ENCODE measurements around the gene HRK. TPM values are rescaled to one million over a fixed set of nuclear protein-coding genes. Genes with fewer than 3 reads are reported as not detected.

HRK gene
- total RNA-seq, 6 donors from 2014 or later = 0.06 to 0.33 (median 0.13) TPM; not detected in 3

- Histone ChIP-seq H3K36me3 (peaks cover 0 to 15% (median 8%) of the 10 kb centered on the region in 4 donors), H3K27me3 (no peaks in the 10 kb centered on the region), H3K4me1 (peaks cover 3 to 14% (median 6%) of the 10 kb centered on the region in 4 donors), H3K9me3 (no peaks in the 10 kb centered on the region), H3K27ac (no peak overlapping the region), H3K4me3 (no peak overlapping the region)
- WGBS, 2 donors = 69 to 87% methylated on average over 4 to 5 of the region's 5 CpGs
- peak in 1 of 2 donors; percentile 43 for ATAC-seq (ENCODE audit: low FRiP score in 2 of 2)
- no peak for TF ChIP-seq POLR2AphosphoS5 (IDR thresholded peaks at IDR 0.05)
- DNase-seq = no peak
Measured at GRCh38 chr12:116924558-116925453, 43.6 kb upstream of the HRK start.

DNA sequence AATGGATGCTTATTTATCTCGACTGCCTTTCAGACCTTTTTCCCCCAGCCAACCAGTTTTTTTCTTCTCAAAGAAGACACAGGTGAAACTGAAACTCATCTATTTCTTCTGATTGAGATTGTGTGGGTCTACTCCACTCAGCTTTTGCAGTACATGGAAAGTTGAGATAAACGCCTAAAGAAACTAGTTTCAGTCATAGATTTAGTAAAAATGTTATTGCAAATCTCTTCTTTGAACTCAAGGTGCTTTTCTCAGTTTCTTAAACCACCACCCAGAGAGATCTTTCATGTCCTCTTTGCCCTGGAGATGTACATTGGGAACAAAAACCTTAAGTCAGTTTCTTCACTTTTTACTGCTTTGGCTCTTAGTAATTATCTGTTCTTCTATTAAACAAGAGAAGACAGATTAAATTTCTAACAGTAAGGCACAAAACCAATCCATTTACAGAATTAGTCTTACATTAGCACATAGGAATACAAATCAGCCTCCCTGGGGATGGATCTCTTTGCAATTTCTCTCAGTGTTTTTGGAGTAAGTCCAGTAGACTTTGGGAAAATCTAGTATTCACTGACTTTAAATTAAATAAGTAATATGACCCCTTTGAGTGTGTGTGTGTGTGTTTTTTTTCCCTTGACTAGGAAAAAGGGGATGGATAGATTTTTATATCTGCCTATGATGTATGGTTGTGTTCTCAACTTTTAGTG, 41.1 kb upstream of the HRK start:
- Histone ChIP-seq H3K4me3 (no peak overlapping the region), H3K4me1 (peaks cover 6 to 27% (median 20%) of the 10 kb centered on the region in 4 donors), H3K27ac (no peak overlapping the region), H3K9me3 (no peaks in the 10 kb centered on the region), H3K36me3 (no peaks in the 10 kb centered on the region), H3K27me3 (no peaks in the 10 kb centered on the region)
- DNase-seq (no peak), ATAC-seq (ENCODE audit: low FRiP score in 2 of 2) (no peak)
- WGBS, 2 donors = 79 to 84% methylated on average over 2 of the region's 2 CpGs
- no peak for TF ChIP-seq EP300 (IDR thresholded peaks at IDR 0.05)
- no peak for TF ChIP-seq POLR2AphosphoS5 (IDR thresholded peaks at IDR 0.05)
- TF ChIP-seq POLR2A (IDR thresholded peaks at IDR 0.05) = no peak
- no peak for TF ChIP-seq CTCF (IDR thresholded peaks at IDR 0.05)

DNA sequence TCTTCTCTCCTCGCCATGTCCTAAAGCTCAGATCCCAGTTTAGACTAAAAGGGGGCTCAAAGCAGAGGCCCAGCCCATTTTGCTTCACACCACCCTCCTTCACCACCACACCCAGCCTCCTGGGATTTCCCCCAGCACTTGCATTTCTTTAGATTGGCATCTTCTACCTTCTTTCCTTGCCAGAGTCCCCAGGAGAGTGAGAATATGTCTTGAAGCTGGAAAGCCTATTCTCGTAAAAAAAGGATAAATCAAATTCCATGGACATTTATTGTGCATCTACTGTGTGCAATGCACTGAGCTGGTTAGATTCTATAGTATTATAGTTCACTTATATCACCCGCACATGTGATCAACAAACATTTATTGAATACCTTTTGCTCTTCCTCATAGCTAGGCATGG, 39.7 kb upstream of the HRK start:
- Histone ChIP-seq H3K9me3 (no peaks in the 10 kb centered on the region), H3K27me3 (no peaks in the 10 kb centered on the region), H3K27ac (peak overlapping the region in 1 of 4 donors; percentile 19), H3K4me1 (peaks cover 6 to 38% (median 27%) of the 10 kb centered on the region in 4 donors), H3K36me3 (no peaks in the 10 kb centered on the region), H3K4me3 (no peak overlapping the region)
- WGBS, 2 donors = 89 to 91% methylated on average over 3 of the region's 3 CpGs
- ATAC-seq (ENCODE audit: low FRiP score in 2 of 2) (no peak), DNase-seq (no peak)
- TF ChIP-seq POLR2AphosphoS5 (IDR thresholded peaks at IDR 0.05) (no peak), POLR2A (IDR thresholded peaks at IDR 0.05) (no peak), CTCF (IDR thresholded peaks at IDR 0.05) (no peak), EP300 (IDR thresholded peaks at IDR 0.05) (no peak)

DNA sequence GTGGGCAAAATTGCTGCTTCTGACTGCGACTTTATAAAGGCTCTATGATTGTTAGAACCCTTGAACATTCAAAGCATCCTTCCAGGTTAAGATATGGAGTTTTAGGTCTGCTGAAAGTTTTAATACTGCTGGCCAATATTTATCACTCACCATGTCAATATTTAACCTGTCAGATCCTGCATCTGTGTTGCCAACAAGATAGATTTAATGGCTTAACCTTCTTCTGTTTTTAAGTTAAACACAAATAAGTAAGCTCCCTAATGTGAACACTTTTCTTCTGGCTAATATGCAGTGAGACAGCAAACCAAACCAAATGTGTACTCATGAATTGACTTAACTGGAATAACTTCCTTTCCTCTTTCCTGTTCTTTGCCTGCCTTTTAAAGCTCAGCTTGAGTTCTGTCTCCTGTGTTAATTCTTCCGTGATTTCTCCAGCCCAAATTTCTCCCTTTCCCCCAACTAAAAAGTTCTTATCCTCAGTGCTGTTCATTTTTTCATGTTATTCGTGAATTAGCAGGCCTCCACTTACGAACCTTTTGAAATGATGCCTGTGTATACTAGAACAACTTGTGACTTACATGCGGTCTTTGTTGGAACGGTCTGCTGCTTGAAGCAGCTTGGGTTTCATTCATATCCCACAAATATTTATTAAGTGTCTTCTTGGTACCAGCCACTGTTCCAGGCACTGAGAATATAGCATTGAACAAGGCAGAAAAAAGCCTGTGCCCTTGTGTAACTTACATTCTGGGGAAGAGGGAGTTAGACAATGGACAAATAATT, 38.7 kb upstream of the HRK start:
- peak overlapping the region in 3 of 4 donors; percentile 6 to 35 (median 19) for H3K27ac ChIP-seq
- peaks cover 6 to 38% (median 26%) of the 10 kb centered on the region in 4 donors for H3K4me1 ChIP-seq
- WGBS, 2 donors = 44 to 64% methylated on average over 6 of the region's 6 CpGs

More for the DNA sequence above, 38.7 kb upstream of the HRK start:
- Histone ChIP-seq H3K36me3 (no peaks in the 10 kb centered on the region), H3K27me3 (no peaks in the 10 kb centered on the region), H3K4me3 (no peak overlapping the region), H3K9me3 (no peaks in the 10 kb centered on the region)
- TF ChIP-seq POLR2A (IDR thresholded peaks at IDR 0.05) = no peak
- TF ChIP-seq EP300 (IDR thresholded peaks at IDR 0.05) = no peak
- TF ChIP-seq CTCF (IDR thresholded peaks at IDR 0.05) = no peak
- no peak for TF ChIP-seq POLR2AphosphoS5 (IDR thresholded peaks at IDR 0.05)
- DNase-seq = peak in 1 of 2 donors; percentile 26
- no peak for ATAC-seq (ENCODE audit: low FRiP score in 2 of 2)
